Astrocyte of the spinal cord (primary cell): ENCODE results near the gene TRAPPC3.

Source experiments
- DNase-seq: peaks from one replicate; pipeline ENCODE4 v3.0.0; 2011; ENCODE audit warnings: low read depth, low spot score
- H3K4me3 ChIP-seq: 2 replicates; pipeline ENCODE4 v1.5.1; 2011; ENCODE audit warnings: low read depth, mild to moderate bottlenecking, low read length, moderate library complexity
- in situ Hi-C: cut with HindIII; loops from 2 replicates; pipeline ENCODE4 v1.10.0; 2017; ENCODE audit warnings: low sequenced_read_pairs
- TF ChIP-seq, protein P1 (sequence below): IDR thresholded peaks from 2 replicates; pipeline ENCODE4 v1.5.1; 2012; ENCODE audit warnings: low read depth, mild to moderate bottlenecking, low read length, inconsistent platforms

Gene TRAPPC3

DNA sequence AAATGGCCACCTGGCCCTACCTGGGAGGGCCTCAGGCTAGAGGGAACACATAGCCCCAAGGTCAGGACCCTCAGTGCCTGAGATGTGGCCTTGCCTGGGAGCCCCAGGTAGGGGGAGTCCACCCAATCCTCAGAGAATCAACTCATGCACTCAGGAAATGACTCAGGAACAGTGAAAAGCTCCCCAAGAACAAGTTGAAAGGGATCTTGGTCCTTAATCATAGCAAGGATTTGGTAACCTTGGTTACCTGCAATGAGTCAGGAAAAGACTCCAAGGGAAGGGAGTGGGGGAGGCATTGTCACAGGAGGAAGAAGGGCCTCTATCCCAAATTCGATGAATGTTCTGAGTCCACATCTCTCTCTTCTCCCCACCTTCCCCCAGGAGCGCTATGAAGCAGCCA is 23.7 kb upstream of the TRAPPC3 start:
- in situ Hi-C loops = no loop called here
- H3K4me3 ChIP-seq = no peak overlapping the region
- TF ChIP-seq, protein P1, sequence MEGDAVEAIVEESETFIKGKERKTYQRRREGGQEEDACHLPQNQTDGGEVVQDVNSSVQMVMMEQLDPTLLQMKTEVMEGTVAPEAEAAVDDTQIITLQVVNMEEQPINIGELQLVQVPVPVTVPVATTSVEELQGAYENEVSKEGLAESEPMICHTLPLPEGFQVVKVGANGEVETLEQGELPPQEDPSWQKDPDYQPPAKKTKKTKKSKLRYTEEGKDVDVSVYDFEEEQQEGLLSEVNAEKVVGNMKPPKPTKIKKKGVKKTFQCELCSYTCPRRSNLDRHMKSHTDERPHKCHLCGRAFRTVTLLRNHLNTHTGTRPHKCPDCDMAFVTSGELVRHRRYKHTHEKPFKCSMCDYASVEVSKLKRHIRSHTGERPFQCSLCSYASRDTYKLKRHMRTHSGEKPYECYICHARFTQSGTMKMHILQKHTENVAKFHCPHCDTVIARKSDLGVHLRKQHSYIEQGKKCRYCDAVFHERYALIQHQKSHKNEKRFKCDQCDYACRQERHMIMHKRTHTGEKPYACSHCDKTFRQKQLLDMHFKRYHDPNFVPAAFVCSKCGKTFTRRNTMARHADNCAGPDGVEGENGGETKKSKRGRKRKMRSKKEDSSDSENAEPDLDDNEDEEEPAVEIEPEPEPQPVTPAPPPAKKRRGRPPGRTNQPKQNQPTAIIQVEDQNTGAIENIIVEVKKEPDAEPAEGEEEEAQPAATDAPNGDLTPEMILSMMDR = no peak
- peak; percentile 80 for DNase-seq

DNA sequence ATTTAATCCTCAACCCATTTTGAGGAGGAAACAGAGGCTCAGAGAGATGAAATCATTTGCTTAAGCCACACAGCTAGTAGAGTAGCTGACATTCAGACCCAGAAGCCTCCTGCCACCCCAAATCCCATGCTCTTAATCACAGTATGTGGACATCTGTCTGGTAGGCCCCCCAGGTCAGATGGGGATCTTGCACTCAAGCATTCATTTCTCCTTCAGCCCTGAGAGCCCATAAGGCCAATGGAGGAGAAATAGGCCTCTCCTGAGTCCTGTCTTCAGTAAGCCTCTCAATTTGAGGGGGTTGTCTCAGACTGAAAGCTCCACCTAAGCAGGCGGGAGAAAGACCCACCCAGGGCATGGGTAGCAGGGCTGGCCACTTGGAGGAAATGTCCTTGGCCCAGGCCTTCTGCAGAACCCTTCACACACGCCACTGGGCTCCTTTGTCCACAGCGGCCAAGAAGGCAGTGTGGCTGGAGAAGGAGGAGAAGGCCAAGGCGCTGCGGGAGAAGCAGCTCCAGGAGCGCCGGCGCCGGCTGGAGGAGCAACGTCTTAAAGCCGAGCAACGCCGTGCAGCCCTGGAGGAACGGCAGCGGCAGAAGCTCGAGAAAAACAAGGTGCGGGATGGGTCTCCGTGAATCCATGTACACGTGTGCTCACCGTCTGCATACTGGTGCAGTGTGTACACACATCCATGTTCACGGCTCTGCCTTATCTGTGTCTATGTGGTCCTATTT is 22.9 kb upstream of the TRAPPC3 start:
- in situ Hi-C loops = no loop called here
- no peak for DNase-seq
- TF ChIP-seq, protein P1 = no peak
- no peak overlapping the region for H3K4me3 ChIP-seq

DNA sequence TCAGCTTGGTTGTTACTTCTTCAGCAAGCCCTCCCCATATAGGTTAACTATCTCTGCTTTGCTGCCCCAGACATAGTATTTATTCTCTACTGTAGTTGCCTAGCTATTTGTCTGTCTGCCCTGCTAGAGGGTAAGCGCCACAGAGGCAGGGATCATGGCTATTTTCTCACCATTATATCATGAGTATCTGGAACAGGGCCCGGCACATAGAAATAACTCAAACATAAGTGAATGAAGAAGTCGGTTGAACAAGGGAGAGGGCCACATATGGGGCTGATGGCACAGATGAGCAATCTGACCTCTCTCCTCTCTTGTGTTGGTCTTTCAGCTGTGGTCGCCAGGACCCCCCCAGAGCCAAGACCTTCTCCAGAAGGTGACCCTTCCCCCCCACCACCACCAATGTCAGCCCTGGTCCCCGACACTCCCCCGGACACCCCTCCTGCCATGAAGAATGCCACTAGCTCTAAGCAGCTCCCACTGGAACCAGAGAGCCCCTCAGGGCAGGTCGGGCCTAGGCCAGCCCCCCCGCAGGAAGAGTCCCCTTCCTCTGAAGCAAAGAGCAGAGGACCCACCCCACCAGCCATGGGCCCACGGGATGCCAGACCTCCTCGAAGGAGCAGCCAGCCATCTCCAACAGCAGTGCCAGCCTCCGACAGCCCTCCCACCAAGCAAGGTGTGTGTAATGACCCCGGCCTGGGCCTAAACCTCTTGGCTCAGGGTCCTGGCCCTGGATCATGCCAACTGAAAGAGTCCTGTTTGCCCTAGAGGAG is 21.5 kb upstream of the TRAPPC3 start:
- H3K4me3 ChIP-seq = no peak overlapping the region
- in situ Hi-C loops = no loop called here
- DNase-seq = no peak
- TF ChIP-seq, protein P1 = no peak

DNA sequence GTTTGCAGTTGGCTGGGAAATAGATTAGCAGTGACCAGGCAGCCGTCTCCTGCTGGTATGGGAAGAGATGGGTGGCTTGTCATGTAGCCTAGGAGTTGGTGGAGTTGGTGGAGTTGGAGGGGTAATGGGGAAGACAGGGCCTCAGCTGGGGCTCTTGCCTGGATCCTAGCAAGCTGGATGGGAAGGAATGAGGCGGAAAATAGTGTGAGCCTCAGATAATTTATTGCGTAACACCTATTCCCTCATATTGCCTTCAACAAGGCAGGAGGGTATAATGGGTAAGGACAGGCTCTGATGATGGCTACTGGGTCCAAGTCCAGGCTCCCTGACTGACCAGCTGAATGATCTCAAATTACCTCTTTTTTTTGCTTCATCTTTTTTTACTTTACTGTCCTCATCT is 19.2 kb upstream of the TRAPPC3 start:
- TF ChIP-seq, protein P1 = no peak
- in situ Hi-C loops = no loop called here
- no peak overlapping the region for H3K4me3 ChIP-seq
- no peak for DNase-seq

DNA sequence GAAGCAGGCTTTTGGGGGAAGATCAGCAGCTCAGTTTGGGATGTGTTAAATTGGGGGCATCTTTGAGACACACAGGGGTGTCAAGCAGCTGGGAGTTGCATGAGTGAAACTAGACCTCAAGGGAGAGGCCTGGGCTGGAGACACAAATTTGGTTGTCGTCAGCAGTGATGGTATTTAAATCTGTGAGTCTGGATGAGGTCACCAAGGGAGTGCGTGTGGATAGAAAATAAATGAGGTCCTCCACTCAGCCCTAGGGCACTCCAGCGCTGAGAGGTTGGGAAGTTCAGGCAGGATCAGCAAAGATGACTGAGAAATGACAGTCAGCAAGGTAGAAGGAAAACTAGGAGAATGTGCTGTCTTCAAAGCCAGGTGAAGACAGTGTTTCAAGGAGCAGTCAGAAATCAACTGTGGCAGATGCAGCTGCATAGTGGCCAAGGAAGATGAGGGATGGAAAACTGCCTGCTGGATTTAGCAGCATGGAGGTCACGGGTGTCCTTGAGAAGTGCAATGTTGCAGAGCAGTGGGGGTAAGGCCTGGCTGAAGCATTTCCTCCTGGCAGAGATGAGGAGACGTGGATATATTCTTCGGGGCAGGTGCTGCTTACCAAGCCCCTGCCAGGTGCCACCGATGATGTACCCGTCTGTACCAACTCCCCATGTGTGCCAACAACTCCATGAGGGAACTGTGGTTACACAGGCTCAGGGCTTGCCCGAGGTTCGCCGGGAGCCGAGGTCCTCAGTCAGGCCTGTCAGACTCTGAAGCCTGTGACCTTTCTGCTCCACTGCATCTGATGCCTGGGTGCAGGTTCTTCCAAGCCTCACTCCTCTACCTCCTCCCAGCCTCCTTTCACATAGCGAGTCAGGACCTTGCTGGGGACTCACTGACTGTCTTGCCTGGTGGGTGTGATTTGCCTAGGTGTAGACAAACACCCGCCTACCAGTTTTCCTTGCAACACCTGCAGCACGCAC is 17.9 kb upstream of the TRAPPC3 start:
- H3K4me3 ChIP-seq = no peak overlapping the region
- no peak for DNase-seq
- TF ChIP-seq, protein P1 = no peak
- in situ Hi-C loops = no loop called here

DNA sequence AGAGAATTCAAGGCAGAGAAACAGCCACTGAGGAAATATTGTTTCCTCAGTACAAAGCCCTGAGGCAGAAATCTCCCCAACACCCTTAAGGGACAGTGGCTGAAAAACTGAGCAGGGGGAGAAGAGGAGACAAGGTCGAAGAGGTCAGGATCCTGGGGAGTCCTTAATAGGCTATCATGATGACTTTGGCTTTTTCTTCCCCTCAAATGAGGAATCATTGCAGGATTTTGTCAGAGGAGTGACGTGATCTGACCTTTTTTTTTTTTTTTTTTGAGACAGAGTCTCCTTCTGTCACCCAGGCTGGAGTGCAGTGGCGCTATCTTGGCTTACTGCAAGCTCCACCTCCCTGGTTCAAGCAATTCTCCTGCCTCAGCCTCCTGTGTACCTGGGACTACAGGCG is 16.9 kb upstream of the TRAPPC3 start:
- no peak overlapping the region for H3K4me3 ChIP-seq
- in situ Hi-C loops = no loop called here
- DNase-seq = no peak
- TF ChIP-seq, protein P1 = no peak
